NOMO-1 treated with DMSO at 0.1 percent for 48 hours (cell line): ENCODE results near the gene ZBTB7B.

Experiments
- DNase-seq: peaks from one replicate; lab custom pipeline; 2025; ENCODE audit not compliant: unreplicated experiment; lab: John Stamatoyannopoulos, UW

Gene ZBTB7B

GRCh38 chr1:155052439-155053395, 50.1 kb downstream of the ZBTB7B start:
- DNase-seq = no peak

DNA sequence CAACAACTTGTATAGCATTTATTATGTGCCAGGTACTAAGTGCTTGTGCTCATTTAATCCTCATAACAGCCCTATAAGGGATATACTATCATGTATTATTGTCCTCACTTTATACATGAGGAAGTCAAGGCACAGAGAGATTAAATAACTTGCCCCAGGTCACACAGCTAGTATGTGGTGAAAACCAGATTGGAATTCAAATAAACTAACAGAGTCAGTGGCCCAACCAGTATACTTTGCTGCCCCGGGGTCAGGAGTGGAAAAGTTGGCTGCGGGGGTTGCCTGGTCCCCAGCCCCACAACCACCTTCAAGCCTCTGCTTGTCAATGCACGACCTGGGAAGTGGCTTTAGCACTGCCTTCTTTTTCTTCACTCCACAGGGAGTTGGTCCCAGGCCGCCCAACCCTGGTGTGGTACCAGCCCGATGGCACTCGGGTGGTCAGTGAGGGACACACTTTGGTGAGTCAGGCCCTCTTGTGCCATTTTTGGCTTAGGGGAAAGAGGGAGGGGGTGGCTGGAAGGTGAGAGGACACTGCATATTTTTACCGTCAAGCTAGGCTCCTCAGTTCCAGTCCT, 51.0 kb downstream of the ZBTB7B start:
- no peak for DNase-seq

- no peak for DNase-seq
Observed at GRCh38 chr1:155057104-155057503, 54.5 kb downstream of the ZBTB7B start.

DNA sequence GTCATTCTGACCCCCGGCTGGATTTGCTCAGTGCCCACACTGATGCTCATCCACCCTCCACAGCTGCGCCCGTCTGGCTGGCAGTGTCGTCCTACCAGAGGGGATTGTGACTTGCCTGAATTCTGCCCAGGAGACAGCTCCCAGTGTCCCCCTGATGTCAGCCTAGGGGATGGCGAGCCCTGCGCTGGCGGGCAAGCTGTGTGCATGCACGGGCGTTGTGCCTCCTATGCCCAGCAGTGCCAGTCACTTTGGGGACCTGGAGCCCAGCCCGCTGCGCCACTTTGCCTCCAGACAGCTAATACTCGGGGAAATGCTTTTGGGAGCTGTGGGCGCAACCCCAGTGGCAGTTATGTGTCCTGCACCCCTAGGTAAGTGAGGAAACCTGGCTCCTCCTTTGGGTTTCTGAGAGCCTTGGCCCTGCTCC, 55.2 kb downstream of the ZBTB7B start:
- no peak for DNase-seq

GRCh38 chr1:155060736-155061135, 58.1 kb downstream of the ZBTB7B start:
- no peak for DNase-seq

- peak; percentile 68 for DNase-seq
Observed at GRCh38 chr1:155061381-155062150, 59.0 kb downstream of the ZBTB7B start.

GRCh38 chr1:155062151-155062686, 59.6 kb downstream of the ZBTB7B start:
- DNase-seq = no peak

GRCh38 chr1:155062702-155063411, 60.3 kb downstream of the ZBTB7B start:
- peak; percentile 26 for DNase-seq

DNA sequence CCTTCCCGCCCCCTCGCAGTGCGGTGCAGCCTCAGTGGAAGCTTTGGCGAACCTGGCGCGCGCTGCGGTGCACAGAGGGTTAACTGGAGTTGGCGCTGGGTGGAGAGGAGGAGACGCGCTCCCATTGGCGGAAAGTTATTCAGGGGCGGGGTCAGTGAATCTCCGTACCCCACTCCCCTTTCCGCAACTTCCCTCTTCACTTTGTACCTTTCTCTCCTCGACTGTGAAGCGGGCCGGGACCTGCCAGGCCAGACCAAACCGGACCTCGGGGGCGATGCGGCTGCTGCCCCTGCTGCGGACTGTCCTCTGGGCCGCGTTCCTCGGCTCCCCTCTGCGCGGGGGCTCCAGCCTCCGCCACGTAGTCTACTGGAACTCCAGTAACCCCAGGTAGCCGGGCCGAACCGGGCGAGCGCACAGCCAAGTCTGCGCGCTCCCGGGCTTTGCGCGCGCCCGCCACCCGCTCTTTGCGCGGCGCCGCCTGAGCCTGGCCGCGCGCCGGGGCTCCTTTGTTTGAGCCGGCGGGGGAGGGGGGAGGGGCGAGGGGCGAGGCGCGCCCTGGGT, 61.0 kb downstream of the ZBTB7B start, which contains the start of gene EFNA4:
Gene EFNA4 (plus strand): TSS at position 191 of the 561 bp plus-strand sequence. CDS start 84 bp downstream, at position 275.
- DNase-seq = peak; percentile 94

DNA sequence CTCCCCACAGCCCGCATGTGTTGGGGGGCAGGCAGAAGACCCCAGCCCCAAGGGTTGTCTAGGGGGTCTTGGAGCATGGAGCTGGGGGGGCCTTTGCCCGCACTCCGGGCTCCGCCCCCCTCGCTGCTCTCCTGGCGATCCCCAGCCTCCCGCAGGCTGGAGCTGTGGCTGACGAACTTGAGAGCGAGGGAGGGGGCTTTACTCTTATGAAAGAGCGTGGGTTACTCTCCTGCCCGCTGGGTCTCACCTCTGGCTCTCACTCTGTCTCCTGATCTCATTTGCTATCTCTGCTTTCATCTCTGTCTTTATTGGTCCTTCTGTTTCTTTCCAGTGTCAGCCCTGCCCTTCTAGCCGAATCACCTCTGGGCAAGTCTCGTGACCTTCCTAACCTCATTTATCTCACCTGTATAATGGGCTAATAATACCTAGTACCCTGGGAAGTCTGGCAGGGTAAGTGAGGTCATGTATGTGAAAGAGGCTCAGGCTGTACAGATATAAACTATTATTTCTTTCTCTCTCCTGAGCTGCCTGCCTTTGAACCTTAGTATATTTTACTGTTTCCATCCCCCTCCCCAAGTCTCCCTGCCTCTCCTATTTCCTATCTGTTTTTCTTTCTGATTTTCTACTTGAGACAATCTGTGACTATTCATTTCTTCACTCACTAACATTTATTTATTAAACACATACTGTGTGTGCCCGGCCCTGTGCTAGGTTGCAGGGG, 61.7 kb downstream of the ZBTB7B start:
- no peak for DNase-seq

- DNase-seq = no peak
Observed at GRCh38 chr1:155064832-155065429, 62.3 kb downstream of the ZBTB7B start.

DNA sequence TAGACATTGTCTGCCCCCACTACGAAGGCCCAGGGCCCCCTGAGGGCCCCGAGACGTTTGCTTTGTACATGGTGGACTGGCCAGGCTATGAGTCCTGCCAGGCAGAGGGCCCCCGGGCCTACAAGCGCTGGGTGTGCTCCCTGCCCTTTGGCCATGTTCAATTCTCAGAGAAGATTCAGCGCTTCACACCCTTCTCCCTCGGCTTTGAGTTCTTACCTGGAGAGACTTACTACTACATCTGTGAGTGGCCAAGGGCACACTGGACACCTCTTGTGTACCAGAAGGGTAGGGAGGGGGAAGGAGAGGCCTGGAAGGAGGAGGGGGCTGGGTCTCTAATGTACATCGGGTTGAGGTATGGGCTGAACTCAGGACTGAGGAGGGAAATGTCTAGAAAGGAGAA, 64.2 kb downstream of the ZBTB7B start:
- DNase-seq = no peak
